HG02981 (cell line): ENCODE measurements around the gene ZNF354C.

ENCODE experiments used
- ATAC-seq: cut with Tn5 transposase; IDR thresholded peaks from one replicate; pipeline ENCODE4 v1.9.1; 2021; ENCODE audit warnings: mild to moderate bottlenecking, moderate library complexity; ENCODE audit not compliant: unreplicated experiment

The ZNF354C gene

GRCh38 chr5:179126506-179126991, 66.4 kb downstream of the ZNF354C start:
- no peak for ATAC-seq

- no peak for ATAC-seq
These were observed 67.2 kb downstream of the ZNF354C start for GRCh38 chr5:179127136-179128040.

- ATAC-seq: no peak
These were observed 67.8 kb downstream of the ZNF354C start for GRCh38 chr5:179128041-179128365.

DNA sequence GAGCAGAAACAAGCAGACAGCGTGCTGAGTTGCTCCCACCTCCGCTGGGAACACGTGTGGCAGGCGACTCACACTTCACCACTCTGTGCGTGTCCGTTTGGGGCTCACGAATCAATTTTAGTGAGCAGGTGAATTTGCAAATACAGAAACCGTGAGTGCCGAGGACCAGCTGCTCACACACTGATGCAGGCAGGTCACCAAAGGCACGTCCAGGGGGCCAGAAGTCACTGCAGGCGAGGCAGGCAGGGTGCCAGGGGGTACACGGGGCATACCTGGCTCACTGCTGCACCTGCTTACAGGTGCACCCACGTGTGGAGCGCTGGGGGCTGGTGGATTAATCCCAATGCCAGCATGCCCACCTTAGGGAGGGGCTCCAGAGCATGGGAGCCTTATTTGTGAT, 68.8 kb downstream of the ZNF354C start:
- ATAC-seq: no peak

DNA sequence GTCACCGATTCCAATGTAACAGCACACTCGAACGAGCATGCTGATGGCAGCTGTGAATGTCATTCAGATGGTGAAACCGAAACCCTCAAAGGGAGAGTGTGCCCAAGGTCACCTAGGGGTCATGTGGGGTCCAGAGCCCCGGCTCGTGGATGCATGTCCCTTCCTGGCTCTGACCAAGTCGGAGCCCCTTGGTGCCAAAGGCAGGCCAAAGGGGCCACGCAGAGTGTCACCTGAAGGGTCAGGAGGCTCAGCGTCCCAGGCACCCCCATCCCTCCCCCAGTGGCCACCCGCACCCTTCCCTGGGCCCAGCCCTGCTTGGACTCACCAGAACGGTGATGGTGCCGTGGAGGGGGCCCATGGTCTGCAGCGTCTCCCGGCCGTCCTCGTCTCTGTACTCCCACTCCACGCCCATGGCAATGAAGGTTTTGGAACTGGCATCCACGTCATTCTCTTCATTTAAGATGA, 69.5 kb downstream of the ZNF354C start:
- no peak for ATAC-seq

GRCh38 chr5:179130101-179130681, 70.0 kb downstream of the ZNF354C start:
- no peak for ATAC-seq

DNA sequence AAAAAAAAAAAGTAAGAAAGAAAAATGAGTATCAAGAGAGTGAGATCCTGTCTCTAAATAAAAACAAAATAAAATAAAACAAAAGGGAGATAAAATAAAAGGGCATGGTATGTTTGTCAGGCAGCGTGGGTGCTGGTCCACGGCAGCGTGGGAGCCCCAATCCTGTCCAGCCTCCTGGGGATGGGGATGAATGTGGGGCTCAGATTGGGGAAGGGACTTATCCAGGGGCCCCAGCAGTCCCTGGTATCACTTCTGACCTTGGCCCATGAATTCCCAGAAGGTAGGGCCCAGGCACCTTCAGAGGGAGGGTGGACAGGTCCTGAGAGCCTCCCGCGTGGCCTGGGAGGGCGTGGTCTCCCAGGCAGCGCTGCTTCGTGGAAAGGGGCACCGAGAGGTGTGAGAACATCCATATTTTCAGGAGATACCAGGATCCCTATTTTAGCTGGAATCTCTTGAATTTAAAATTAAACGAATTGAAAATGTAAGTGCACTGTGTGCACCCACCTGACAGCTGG, 71.2 kb downstream of the ZNF354C start:
- ATAC-seq: no peak

GRCh38 chr5:179131886-179132585, 71.9 kb downstream of the ZNF354C start:
- no peak for ATAC-seq

DNA sequence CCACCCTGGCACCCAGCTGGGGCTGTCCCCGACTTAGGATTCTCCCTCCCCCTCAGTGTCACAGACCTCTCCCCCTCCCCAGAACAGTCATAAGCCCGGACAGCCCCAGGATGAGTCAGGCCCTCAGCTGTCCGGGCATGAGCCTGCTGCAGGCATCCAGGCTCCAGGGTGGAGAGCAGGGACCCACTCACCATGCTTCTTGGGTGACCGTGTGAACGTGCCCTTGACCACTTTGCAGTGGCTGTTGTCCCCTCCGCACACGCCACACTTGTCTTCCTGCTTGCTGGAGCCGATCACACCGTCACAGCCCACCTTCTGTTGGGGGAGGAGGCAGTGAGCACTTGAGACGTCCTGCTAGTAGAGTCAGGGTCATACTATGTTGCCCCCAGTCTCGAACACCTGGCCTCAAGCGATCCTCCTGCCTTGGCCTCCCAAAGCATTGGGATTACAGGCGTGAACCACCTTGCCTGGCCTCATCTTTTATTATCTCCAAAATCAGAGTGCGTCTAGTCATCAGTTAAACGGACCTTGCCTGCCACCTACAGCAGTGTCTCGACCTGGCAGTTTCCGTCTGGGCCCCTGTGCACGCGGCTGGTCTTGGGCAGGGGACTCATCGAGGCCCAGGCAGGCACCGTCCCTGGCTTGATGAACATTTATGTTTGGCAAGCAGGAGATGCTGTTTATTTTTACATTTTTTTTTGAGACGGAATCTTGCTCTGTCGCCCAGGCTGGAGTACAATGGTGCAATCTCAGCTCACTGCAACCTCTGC, 72.6 kb downstream of the ZNF354C start:
- ATAC-seq: no peak
